Spleen (tissue), 7 donors: Measurements from ENCODE around the gene KCNG4.

Experiments
- CTCF ChIP-seq, 11 experiments: fragments of 200-600 bp in 7 of 11; fragments of 450-650 bp in 4 of 11; sonication (generic) in 4 of 11; IDR thresholded peaks in 8 of 11; conservative IDR thresholded peaks in 3 of 11; 1 replicate in 7 of 11; 2 replicates in 4 of 11; pipeline versions ENCODE4 v1.4.0 to v1.8.0; 2016 to 2021; ENCODE audit warnings: antibody characterized with exemption in 11 of 11, inconsistent platforms in 4 of 11, mild to moderate bottlenecking in 1 of 11
- POLR2A ChIP-seq, 3 donors: fragments of 450-650 bp; IDR thresholded peaks; one replicate each; pipeline ENCODE4 v1.5.1; 2017; ENCODE audit warnings: antibody characterized with exemption in 3 of 3, mild to moderate bottlenecking in 1 of 3
- POLR2AphosphoS5 ChIP-seq, 3 donors: sonication (generic); formaldehyde crosslinking; IDR thresholded peaks; one replicate each; pipeline ENCODE4 v1.5.1; 2017; ENCODE audit warnings: antibody characterized with exemption in 3 of 3
- donor health status: DM: no; HTN: no; CAD: no; lungs with moderate emphysema.
- donor health status: DM: no; HTN: no; CAD: no.
- donor health status: DM: no; HTN: no; CAD: no.

- TF ChIP-seq CTCF (IDR thresholded peaks at IDR 0.05 in 8 of 11, conservative IDR thresholded peaks at IDR 0.05 in 3 of 11) (no peak), POLR2A (IDR thresholded peaks at IDR 0.05) (no peak), POLR2AphosphoS5 (IDR thresholded peaks at IDR 0.05) (no peak)
These were observed 1.6 kb downstream of the KCNG4 start for GRCh38 chr16:84237994-84238750.
